HS-27A (cell line): ENCODE data around the gene INPP5B.
"Not testable (repeated sequence)": the region's sequence is repeated elsewhere in the genome, so short reads cannot be mapped to it uniquely, and the experiment has no call there.

ENCODE experiments used
- DNase-seq: peaks from one replicate; pipeline ENCODE4 v3.0.0-alpha.2; 2012; ENCODE audit warnings: low read depth, missing footprints

INPP5B gene

GRCh38 chr1:37947364-37947763, 511 bp upstream of the INPP5B start:
- no peak for DNase-seq

GRCh38 chr1:37945743-37946702, 830 bp downstream of the INPP5B start:
- DNase-seq: no peak

DNA sequence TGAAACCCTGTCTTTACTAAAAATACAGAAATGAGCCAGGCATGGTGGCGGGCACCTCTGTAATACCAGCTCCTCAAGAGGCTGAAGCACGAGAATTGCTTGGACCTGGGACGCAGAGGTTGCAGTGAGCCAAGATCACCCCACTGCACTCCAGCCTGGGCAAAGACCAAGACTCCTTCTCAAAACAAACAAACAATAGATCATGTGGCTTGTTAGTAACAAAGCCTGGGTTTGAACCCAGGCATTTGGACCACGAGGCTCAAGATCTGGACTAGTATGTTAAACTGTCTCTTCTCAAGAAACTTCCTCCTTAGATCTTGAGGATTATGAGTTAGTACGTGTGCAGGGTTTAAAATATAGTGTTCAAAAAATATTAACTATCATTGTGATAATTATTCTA, 1.6 kb downstream of the INPP5B start:
- DNase-seq: no peak

DNA sequence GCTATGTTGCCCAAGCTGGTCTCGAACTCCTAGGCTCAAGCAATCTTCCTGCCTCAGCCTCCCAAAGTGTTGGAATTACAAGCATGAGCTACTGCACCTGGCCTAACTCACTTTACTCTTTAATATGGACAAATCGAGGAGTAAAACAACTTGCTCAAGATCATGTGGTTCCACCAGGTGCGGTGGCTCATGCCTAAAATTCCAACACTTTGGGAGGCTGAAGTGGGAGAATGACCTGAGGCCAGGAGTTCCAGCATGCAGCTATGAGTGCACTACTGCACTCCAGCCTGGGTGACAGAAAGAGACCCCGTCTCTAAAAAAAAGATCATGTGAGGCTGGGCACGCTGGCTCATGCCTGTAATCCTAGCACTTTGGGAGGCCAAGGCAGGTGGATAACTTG, 2.0 kb downstream of the INPP5B start:
- DNase-seq: no peak

- DNase-seq: no peak
Observed at GRCh38 chr1:37944086-37944763, 2.6 kb downstream of the INPP5B start.

DNA sequence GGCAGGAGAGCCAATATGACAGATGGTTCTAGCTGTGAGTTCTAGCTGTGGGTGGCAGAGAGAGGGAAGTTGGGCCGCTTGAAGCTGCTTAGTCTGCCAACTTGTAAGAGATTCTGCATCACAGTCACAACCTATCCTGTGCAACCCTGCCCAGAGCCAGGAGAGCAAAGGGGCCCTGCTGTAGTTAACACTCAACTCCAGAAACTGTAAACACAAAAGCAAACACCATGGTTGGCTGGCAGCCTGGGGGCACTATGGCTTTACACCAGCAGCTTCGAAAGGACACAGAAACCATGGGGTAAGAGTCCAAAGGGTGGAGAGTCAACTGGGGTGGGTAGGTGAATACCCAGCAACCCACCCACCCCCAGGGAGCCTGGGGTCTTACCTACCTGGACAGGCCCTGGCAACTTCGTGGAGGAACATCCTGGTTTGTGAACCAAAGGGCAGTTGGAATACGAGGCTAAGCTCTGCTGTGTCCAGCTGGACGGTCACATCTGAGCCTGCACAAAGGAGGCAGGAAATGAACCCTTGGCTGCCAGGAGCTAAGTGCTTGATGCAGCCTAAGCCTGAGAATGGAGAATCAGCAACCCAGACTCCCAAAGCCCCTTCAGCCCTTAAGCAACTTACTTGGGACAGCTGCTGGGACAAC, 6.4 kb downstream of the INPP5B start:
- no peak for DNase-seq

GRCh38 chr1:37936760-37937159, 10.1 kb downstream of the INPP5B start:
- DNase-seq: not testable (repeated sequence)

- no peak for DNase-seq
Observed at GRCh38 chr1:37932759-37933158, 14.1 kb downstream of the INPP5B start.

GRCh38 chr1:37931361-37932158, 15.3 kb downstream of the INPP5B start:
- DNase-seq: peak; percentile 77

GRCh38 chr1:37931102-37931360, 15.8 kb downstream of the INPP5B start:
- no peak for DNase-seq

DNA sequence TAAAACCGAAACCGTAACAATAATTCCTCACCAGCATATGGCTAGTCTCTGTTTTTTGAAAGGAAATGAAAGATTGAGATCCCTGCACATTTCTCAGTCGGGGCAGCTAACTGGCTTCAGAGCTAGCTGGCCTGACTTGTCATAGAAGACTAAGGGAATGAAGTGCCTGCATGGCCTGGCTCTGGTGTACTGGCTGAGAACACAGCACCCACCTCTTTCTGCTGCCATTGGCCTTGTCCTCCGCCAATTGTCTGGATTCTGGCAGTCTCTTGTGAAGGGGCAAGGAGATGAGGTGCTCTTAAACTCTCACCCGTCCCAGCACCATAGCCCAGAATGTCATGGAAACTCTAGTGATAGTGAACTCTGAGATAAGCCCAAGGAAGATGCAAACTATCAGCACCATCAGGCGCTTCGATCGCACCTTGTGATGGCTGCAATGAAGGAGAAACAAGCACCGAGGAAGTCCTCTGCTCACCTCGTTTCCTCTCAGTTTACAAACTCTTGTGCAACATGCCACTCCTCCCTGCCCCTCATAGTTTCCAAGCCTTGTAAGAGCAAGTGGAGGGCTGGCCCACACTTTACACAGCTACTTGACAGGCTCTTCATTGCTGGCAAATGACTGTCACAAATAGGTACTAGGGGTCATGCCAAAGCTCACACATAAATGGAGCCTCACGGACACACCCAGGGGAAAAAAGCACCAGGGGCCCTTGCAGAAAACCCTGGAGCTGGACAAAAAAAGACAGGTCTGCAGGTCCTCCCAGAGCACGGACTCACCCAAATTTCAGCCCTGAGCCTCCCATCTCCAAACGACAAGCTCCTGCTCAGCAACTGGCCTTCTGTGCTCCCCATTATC, 16.4 kb downstream of the INPP5B start:
- DNase-seq: no peak

DNA sequence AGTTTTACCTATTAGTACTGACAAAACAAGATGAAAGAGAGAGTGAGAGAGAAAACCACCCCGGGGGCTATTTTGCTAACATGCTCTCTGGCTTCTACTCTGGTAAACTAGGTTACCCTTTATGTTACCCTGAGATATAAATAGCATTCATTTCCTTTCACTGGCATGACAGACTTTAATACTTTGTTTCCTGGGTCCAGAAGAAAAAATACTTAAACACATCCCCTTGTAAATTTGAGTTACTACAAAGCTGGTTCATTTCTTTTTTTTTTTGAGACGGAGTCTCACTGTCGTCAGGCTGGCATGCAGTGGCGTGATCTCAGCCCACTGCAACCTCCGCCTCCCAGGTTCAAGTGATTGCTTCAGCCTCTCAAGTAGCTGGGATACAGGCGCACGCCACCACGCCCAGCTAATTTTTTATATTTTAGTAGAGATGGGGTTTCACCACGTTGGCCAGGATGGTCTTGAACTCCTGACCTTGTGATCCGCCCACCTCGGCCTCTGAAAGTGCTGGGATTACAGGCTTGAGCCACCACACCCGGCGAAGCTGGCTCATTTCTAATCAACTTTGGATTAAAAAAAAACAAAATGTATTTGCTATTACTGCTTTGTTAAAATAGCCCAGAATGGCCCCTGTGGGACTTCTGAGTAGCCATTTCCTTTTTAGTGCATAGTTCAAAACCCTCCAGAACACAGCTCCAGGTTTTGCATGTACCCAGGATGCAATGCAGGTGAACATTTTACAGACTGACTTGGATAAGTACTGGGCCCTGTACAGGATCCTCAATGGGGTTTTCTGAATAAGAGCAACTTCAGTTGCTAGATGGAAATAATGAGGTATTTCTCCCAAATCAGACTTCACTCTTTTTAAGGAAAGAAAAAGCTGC, 20.6 kb downstream of the INPP5B start:
- DNase-seq: no peak

DNA sequence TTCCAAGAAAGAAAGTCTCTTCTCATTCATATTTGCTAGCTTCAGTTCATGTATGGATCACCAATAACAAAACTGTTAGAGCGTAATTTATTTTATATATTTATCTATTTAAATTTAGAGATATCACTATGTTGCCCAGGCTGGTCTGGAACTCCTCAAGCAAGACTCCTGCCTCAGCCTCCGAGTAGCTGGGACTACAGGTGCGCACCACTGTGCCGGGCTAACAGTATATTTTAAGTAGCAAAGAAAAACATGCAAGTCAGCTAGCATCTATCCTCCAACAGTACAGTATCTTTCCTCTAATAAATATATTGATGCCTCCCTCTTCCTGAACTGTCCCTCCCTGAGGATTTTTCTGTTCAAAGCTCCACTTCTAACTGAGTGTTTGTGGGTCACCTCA, 21.5 kb downstream of the INPP5B start:
- DNase-seq: no peak

- no peak for DNase-seq
Observed at GRCh38 chr1:37923551-37923889, 23.3 kb downstream of the INPP5B start.

- DNase-seq: no peak
Observed at GRCh38 chr1:37922767-37923550, 23.9 kb downstream of the INPP5B start.

- DNase-seq: no peak
Observed at GRCh38 chr1:37919277-37919676, 27.6 kb downstream of the INPP5B start.

- DNase-seq: no peak
Observed at GRCh38 chr1:37915476-37916093, 31.3 kb downstream of the INPP5B start.

DNA sequence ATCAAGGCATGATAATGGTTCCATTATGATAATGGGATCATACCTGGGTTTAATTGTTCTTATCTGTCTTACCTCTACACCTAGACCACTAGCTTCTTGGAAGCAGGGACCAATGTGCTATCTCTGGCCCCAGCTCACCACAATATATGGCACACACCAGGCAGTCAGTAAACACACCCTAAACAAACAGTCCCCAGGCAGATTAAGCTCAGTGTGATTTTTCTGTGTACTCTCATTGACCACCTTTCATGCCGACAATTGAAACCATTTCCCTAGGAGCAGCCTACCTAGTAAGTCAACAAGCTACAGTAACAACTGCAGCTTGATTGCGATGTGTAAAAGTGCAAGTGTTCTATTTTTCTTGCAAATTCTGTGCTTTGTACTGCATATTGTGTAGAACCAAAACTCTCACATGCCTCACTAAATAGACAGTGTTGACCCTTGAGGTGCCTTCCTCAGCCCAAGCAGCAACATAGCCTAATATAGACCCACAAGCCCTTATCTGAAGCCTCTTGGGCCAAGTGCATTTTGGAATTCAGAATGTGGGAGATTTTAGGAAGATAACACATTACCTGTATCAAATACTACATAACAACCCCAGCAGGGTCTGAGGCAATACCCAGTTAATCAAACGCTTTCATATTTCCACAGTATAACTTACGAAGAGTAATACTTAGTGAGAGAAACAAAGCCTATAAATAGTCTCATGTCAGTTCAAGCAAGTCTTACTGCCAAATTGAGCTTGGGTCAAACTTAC, 32.0 kb downstream of the INPP5B start:
- no peak for DNase-seq
